PC-9 (cell line): ENCODE data around the gene ABHD5.

Experiments
- EZH2 ChIP-seq: fragments of 200-600 bp; sonication (generic); IDR thresholded peaks from 2 replicates; pipeline ENCODE4 v1.8.0; 2017; ENCODE audit warnings: antibody characterized with exemption, low read depth
- TF ChIP-seq, protein P1 (sequence below): fragments of 200-600 bp; sonication (generic); conservative IDR thresholded peaks from 2 replicates; pipeline ENCODE4 v1.6.1; 2017; ENCODE audit warnings: mixed run types, antibody characterized with exemption, mild to moderate bottlenecking, moderate library complexity

DNA sequence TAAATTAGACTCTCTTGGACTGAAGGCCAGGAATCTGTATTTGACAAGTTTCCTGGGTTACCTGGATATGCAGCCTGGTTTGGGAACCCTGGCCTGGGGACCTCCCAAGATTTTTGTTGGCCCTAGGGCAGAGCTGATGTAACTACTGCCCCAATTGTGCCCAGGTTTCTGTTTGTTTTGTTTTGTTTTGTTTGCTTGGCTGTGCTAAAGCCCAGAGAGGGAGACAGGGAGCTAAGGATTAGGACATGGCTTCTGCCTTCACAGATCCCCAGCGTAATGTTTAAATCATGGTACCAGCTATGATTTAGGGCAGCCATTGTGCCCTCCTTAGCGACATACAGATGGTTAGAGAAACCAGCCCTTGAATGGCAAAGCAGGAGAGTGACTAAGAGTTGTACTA, 47.6 kb downstream of the ABHD5 start:
- TF ChIP-seq, protein P1, sequence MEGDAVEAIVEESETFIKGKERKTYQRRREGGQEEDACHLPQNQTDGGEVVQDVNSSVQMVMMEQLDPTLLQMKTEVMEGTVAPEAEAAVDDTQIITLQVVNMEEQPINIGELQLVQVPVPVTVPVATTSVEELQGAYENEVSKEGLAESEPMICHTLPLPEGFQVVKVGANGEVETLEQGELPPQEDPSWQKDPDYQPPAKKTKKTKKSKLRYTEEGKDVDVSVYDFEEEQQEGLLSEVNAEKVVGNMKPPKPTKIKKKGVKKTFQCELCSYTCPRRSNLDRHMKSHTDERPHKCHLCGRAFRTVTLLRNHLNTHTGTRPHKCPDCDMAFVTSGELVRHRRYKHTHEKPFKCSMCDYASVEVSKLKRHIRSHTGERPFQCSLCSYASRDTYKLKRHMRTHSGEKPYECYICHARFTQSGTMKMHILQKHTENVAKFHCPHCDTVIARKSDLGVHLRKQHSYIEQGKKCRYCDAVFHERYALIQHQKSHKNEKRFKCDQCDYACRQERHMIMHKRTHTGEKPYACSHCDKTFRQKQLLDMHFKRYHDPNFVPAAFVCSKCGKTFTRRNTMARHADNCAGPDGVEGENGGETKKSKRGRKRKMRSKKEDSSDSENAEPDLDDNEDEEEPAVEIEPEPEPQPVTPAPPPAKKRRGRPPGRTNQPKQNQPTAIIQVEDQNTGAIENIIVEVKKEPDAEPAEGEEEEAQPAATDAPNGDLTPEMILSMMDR, result no peak
- no peak for TF ChIP-seq EZH2
